Hematopoietic multipotent progenitor cell treated with erythropoietin and hydrocortisone succinate and interleukin-3 and kit ligand, for 6 days (in vitro differentiated cells): ENCODE data around the gene ATP5MK.
A peak's percentile ranks its signal among the peaks of the same experiment; 100 is the strongest.
"Not testable (repeated sequence)": the region's sequence is repeated elsewhere in the genome, so short reads cannot be mapped to it uniquely, and the experiment has no call there.

Experiments used
- DNase-seq: peaks from one replicate; pipeline ENCODE4 v3.0.0-alpha.2; 2015

The ATP5MK gene

DNA sequence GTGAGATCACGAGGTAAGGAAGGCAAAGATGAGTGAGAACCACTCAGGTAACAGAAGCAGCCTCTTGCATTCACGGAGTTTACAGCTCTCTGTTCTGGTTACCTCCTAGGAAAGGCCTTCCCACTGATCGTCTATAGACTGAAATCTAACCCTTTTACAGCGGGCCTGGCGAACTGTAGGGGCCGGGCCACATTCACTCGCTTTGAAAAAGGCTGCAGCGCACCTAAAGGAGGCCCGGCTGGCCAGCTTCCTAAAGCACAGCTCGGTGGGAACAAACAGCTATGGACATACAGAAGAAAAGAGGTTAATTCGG, 565 bp downstream of the ATP5MK start:
- peak; percentile 41 for DNase-seq

DNA sequence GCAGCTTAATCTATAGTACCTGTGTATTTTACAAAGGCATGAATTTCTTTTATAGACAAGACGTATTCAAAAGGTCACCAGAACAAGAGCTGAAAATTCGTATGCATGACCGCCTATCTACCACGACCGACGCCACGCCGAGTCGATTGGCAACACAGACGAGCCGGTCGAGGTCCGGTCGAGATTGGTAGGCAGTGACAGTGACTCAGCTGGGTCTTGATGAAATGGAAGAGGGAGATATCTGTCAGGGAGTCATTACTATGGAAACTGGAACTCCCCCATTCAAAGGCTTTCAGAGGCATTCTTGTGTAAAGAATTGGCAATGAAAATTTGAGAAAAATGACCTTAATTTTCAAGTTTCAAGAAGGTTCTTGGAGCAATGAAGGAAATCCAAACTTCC, 2.1 kb downstream of the ATP5MK start:
- DNase-seq, result peak; percentile 60

DNA sequence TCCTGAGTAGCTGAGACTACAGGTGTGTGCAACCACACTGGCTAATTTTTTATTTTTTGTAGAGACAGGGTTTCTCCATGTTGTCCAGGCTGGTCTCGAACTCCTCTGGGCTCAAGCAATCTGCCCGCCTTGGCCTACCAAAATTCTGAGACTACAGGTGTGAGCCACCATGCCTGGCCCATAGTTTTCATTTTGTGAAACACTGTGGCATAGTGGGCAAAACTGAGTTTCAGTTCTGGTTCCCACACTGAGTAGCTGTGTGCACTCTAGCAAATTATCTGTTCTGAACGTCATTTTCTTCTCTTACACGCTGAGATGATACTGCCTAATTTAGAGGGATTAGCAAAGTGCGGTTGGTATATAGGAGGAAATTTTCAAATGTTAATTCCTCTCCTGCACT, 13.5 kb downstream of the ATP5MK start:
- no peak for DNase-seq

DNA sequence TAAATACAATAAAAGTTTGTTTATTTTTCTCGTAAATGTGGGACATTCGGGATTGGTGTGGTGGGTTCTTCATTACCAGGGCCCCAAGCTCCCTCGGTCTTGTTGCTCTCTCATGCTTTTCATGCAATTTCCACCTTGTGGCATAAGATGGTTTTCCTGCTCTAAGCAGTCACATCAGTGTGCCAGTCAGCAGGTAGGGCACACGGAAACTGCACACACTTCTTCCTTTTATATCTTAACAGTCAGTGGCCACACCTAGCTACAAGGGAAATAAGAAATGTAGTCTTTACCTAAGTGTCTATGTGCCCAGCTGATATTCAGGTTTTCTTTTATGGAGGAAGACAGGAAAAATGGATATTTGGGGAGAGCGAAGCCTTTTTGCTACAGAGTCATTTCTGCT, 22.0 kb downstream of the ATP5MK start:
- DNase-seq, result no peak

DNA sequence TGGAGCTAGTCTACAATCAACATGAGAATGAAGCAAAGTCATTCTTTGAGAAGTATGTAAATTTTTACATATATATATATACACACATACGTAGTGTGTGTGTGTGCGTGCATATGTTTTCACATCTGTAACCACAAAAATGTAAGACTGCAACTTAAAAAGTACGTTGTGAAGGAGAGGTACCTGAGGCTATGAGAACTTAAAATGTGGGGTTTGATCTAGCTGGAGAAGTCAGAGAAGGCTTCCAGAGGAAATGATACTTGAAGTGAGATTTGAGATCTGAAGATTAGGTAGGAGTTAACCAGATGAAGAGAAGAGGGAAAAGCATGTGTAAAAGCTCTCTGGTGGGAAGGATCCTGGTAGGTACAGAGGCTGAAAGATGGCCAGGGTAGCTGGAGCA, 22.7 kb downstream of the ATP5MK start:
- no peak for DNase-seq

DNA sequence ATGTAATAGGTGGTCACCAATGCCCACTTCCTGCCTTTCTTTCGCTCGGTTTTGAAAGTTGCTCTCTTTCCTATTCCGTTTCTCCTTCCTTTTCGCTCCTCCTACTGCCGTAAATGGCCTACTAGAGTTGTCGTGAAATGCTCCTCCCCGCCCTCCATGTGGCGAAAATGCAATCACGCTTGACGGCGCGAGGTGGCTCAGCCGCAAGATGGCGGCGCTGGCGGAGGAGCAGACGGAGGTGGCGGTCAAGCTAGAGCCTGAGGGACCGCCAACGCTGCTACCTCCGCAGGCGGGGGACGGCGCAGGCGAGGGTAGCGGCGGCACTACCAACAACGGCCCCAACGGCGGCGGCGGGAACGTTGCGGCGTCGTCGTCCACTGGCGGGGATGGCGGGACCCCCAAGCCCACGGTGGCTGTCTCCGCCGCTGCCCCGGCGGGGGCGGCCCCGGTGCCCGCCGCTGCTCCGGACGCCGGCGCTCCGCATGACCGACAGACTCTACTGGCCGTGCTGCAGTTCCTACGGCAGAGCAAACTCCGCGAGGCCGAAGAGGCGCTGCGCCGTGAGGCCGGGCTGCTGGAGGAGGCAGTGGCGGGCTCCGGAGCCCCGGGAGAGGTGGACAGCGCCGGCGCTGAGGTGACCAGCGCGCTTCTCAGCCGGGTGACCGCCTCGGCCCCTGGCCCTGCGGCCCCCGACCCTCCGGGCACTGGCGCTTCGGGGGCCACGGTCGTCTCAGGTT, 28.3 kb downstream of the ATP5MK start, which contains the start of gene TAF5:
TSS of gene TAF5 (plus strand) at position 195 of the 737 bp plus-strand sequence. CDS start at position 209, 14 bp downstream.
- peak; percentile 98 for DNase-seq

GRCh38 chr10:103367379-103367781, 28.9 kb downstream of the ATP5MK start:
- DNase-seq, result peak; percentile 28

DNA sequence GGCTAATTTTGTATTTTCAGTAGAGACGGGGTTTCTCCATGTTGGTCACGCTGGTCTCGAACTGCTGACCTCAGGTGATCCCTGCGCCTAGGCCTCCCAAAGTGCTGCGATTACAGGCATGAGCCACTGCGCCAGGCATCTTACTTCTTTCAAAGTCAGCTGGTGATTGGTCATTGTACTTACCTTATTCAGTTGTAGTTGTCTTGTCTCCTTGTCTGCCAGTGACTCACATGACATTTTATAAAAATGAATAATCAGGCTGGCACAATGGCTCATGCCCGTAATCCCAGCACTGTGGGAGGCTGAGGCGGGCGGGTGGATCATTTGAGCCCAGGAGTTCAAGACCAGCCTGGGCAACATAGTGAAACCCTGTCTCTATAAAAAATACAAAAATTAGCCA, 35.5 kb downstream of the ATP5MK start:
- DNase-seq, result not testable (repeated sequence)

GRCh38 chr10:103359493-103359892, 36.8 kb downstream of the ATP5MK start:
- not testable (repeated sequence) for DNase-seq

DNA sequence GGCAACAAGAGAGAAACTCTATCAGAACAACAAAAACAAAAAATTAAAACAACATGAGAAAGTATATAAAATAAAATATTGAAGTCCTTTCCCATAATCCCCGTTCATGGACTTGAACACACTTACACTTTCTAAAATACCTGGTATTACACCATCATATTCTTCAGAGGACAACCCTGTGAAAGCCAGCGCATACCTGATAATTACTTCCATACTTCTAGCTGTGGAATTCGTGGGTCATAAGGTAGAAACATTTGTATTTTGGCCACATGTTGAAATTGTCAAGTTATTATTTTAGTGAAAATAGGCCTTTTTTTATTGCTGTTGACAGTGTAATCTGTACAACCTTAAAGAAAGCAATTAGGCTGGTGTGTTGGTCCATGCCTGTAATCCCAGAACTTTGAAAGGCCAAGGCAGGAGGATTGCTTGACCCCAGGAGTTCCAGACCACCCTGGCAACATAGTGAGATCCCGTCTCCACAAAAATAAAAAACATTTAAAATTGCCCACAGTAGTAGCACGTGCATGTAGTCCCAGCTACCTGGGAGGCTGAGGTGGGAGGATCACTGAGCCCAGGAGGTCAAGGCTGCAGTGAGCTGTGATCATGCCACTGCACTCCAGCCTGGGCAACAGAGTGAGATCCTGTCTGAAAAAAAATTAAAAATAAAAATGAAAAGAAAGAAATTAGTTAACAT, 40.2 kb downstream of the ATP5MK start:
- no peak for DNase-seq

GRCh38 chr10:103354567-103354966, 41.7 kb downstream of the ATP5MK start:
- not testable (repeated sequence) for DNase-seq

- DNase-seq, result peak; percentile 44
These were observed 43.0 kb downstream of the ATP5MK start for GRCh38 chr10:103353281-103353680.

DNA sequence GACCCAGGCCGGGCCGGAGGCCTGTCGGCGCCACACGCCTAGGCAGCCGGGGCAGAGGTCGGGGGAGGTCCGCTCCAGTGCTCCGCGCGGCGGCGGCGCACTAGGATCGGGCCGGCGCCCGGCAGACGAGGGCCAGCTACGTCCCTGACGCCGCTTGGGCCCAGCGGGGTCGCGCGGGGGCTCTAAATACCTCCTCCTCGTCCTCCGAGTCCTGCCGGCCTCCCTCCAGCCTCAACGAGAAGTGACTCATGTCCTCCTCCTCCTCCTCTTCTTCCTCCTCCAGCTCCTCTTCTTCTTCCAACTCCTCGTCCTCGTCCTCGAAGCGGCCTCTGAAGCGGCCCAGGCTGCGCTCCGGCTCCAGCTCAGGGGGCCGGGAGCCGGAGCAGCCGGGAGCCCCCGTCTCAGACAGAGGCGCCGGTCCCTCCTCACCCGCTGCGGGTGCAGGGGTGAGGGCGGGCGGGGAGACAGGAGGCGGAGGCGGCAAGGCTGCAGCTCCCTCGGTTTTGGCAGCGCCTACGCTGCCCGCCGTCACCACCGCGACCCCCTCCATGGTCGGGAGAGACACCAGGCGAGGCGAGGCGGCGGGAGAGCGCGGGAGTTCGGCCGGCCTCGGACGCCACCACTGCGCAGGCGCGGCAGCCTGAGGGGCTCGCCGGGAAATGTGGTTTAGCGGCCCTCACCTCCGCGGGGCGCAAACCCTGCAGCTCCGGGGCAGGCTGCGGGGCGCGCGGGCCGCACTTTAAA, 45.6 kb downstream of the ATP5MK start, which contains the start of gene PCGF6:
TSS of gene PCGF6 (minus strand) at position 624 of the 744 bp plus-strand sequence. CDS start at position 550, 74 bp downstream.
- DNase-seq, result peak; percentile 91

- no peak for DNase-seq
These were observed 46.1 kb downstream of the ATP5MK start for GRCh38 chr10:103350175-103350516.
